Calu3 (cell line): ENCODE results near the gene PTOV1. TPM values are rescaled to one million over a fixed set of nuclear protein-coding genes. Genes with fewer than 3 reads are reported as not detected.
A peak's percentile ranks its signal among the peaks of the same experiment; 100 is the strongest.

ENCODE experiments used
- BruUV-seq: library from RNA; stranded (reverse); fragments of 400-500 nt; replicated peaks from 2 replicates; lab custom pipeline; 2021; lab: Mats Ljungman, UMichigan
- CTCF ChIA-PET: fragments of 300-600 bp; sonication (Branson Sonifier 250); formaldehyde crosslinking; loops from one replicate; lab custom pipeline; 2022; ENCODE audit warnings: antibody characterized with exemption; lab: Charles Lee
- DNase-seq: peaks from one replicate; pipeline ENCODE4 v3.0.0; 2022
- H3K27ac Mint-ChIP-seq: one replicate; pipeline ENCODE4 v1.8.0; 2022; ENCODE audit warnings: mixed read lengths; ENCODE audit not compliant: unreplicated experiment
- H3K27me3 Mint-ChIP-seq: one replicate; pipeline ENCODE4 v1.8.0; 2022; ENCODE audit warnings: mixed read lengths; ENCODE audit not compliant: unreplicated experiment
- H3K36me3 Mint-ChIP-seq: one replicate; pipeline ENCODE4 v1.8.0; 2022; ENCODE audit warnings: mild to moderate bottlenecking, moderate library complexity, mixed read lengths; ENCODE audit not compliant: insufficient read depth, unreplicated experiment
- H3K4me1 Mint-ChIP-seq: one replicate; pipeline ENCODE4 v1.8.0; 2022; ENCODE audit warnings: mild to moderate bottlenecking, low read depth, mixed read lengths; ENCODE audit not compliant: unreplicated experiment
- H3K4me3 Mint-ChIP-seq: one replicate; pipeline ENCODE4 v1.8.0; 2022; ENCODE audit warnings: mild to moderate bottlenecking, low read depth, moderate library complexity, mixed read lengths; ENCODE audit not compliant: unreplicated experiment
- H3K9me3 Mint-ChIP-seq: one replicate; pipeline ENCODE4 v1.8.0; 2022; ENCODE audit warnings: low read depth, mixed read lengths; ENCODE audit not compliant: unreplicated experiment
- intact Hi-C: fragments of 100-400 bp; cut with micrococcal nuclease; formaldehyde crosslinking; loops from one replicate; pipeline ENCODE4 v1.10.0; 2022; ENCODE audit not compliant: unreplicated experiment
- total RNA-seq: library from RNA; stranded (reverse); gene quantifications from 2 replicates; pipeline ENCODE4 v1.2.3, GENCODE V29; 2022
- TF ChIP-seq, protein P1 (sequence below): fragments of 200-600 bp; IDR thresholded peaks from one replicate; pipeline ENCODE4 v1.8.0; 2022; ENCODE audit warnings: antibody characterized with exemption; ENCODE audit not compliant: unreplicated experiment

Gene PTOV1
- total RNA-seq, 1 experiment from 2014 or later: 256 TPM

DNA sequence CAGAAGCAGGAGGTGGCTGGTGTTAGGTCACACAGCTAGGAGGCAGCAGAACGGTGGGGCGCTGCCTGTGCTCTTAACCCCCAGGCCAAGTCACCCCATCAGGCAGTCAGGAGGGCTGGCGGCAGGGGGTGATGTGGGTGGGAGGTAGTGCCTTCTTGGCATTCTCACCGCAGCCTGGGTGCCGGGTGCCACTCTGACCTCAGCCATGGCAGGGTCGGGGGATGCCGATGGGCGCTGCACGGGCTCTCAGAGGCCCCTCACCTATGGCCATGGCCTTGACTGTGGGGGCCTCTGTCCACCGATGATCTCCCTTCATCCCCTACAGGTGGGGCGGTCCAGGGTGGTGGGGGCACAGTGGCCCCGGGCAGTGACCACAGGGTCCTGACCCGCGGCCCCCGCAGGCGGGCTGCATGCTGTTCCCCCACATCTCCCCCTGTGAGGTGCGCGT is 5.6 kb downstream of the PTOV1 start:
- CTCF ChIA-PET: no interaction called here
- DNase-seq: no peak
- H3K9me3 Mint-ChIP-seq: no peaks in the 10 kb centered on the region
- intact Hi-C loops: no loop called here
- H3K4me1 Mint-ChIP-seq: peaks cover 11% of the 10 kb centered on the region
- H3K27me3 Mint-ChIP-seq: no peaks in the 10 kb centered on the region
- no peak overlapping the region for H3K4me3 Mint-ChIP-seq
- TF ChIP-seq, protein P1, sequence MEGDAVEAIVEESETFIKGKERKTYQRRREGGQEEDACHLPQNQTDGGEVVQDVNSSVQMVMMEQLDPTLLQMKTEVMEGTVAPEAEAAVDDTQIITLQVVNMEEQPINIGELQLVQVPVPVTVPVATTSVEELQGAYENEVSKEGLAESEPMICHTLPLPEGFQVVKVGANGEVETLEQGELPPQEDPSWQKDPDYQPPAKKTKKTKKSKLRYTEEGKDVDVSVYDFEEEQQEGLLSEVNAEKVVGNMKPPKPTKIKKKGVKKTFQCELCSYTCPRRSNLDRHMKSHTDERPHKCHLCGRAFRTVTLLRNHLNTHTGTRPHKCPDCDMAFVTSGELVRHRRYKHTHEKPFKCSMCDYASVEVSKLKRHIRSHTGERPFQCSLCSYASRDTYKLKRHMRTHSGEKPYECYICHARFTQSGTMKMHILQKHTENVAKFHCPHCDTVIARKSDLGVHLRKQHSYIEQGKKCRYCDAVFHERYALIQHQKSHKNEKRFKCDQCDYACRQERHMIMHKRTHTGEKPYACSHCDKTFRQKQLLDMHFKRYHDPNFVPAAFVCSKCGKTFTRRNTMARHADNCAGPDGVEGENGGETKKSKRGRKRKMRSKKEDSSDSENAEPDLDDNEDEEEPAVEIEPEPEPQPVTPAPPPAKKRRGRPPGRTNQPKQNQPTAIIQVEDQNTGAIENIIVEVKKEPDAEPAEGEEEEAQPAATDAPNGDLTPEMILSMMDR: no peak
- H3K27ac Mint-ChIP-seq: peak overlapping the region; percentile 82
- H3K36me3 Mint-ChIP-seq: peaks cover 97% of the 10 kb centered on the region
- no TSS peak for BruUV-seq

DNA sequence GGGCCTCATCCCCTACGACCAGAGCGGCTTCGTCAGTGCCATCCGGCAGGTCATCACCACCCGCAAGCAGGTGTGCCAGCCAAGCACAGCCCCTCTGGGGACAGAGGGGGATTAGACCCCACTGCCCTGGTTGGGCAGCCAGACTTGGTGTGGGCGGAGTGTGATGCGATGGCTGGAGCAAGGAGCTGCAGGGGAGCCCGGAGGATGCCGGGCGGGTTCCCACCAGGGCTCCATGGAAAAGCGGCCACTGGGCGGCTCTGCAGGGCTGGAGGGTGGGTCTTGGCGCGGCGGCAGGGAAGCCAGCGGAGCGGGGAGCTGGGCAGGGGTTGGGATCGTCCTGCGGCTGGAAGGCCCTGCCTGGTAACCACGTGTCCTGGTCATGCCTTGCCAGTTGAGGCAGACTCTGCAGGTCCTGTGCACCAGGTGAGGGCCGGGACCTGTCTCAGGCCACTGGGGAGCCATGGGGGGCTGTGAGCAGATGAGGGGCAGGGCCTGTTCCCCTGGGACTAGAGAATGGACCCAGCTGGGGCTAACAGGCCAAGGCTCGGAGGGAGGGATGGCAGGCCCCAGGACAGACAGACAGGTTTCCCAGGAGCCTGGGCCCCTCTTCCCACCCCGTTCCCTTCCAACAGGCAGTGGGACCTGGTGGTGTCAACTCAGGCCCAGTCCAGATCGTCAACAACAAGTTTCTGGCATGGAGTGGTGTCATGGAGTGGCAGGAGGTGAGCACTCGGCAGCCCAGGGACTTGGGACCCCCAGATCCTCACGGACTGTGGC is 6.3 kb downstream of the PTOV1 start:
- TF ChIP-seq, protein P1: no peak
- H3K4me3 Mint-ChIP-seq: no peak overlapping the region
- CTCF ChIA-PET: no interaction called here
- peak; percentile 22 for DNase-seq
- H3K4me1 Mint-ChIP-seq: peaks cover 7% of the 10 kb centered on the region
- no peaks in the 10 kb centered on the region for H3K27me3 Mint-ChIP-seq
- intact Hi-C loops: no loop called here
- peak overlapping the region; percentile 82 for H3K27ac Mint-ChIP-seq
- no peaks in the 10 kb centered on the region for H3K9me3 Mint-ChIP-seq
- no TSS peak for BruUV-seq
- peaks cover 95% of the 10 kb centered on the region for H3K36me3 Mint-ChIP-seq

DNA sequence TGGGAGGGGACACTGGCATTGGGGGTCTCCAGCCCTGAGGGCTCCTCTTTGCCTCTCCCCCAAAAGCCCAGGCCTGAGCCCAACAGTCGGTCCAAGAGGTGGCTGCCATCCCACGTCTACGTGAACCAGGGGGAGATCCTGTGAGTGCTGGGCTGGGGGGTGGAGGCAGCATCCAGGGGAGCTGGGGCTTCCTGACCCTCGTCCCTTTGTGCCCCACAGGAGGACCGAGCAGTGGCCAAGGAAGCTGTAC is 6.8 kb downstream of the PTOV1 start:
- intact Hi-C loops: no loop called here
- no TSS peak for BruUV-seq
- CTCF ChIA-PET: no interaction called here
- no peaks in the 10 kb centered on the region for H3K9me3 Mint-ChIP-seq
- H3K27ac Mint-ChIP-seq: peak overlapping the region; percentile 82
- no peaks in the 10 kb centered on the region for H3K27me3 Mint-ChIP-seq
- peaks cover 90% of the 10 kb centered on the region for H3K36me3 Mint-ChIP-seq
- H3K4me3 Mint-ChIP-seq: peak overlapping the region; percentile 19
- TF ChIP-seq, protein P1: no peak
- H3K4me1 Mint-ChIP-seq: peaks cover 2% of the 10 kb centered on the region
- no peak for DNase-seq

DNA sequence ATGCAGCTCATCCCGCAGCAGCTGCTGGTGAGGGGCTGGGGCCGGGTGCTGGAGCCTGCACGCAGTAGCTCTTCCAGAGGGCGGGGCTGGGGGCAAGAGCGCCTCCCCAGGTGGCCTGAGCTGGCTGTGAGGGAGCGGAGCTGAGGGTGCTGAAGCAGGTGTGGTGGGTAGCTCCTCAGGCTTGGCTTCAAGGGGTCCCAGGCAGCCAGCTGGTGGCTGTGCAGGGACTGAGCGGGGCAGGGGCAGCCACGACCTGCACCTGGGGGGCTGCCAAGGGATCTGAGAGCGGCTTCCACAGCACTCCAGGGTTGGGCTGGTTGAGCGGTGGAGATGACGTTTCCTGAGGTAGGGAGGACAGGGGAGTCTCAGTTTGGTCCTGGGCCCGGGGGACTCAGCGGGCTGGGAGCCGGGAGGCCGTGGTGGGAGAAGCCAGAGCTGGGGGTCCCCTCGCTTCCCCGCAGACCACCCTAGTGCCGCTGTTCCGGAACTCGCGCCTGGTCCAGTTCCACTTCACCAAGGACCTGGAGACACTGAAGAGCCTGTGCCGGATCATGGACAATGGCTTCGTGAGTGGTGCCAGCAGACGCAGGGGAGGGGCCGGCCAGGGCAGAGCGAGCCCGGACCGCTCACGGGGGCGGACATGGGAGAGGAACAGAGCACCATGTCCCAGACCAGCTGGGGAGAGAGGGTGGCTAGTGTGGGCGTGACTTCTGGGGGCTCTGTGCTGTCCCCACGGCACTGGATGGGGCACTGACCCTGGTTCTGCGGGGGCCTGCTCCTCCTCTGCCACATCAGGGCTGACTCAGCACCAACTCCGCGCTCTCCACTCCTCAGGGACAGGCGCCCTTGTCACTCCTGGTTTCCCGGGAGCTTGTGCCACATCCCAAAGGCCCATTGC is 7.4 kb downstream of the PTOV1 start:
- no peaks in the 10 kb centered on the region for H3K27me3 Mint-ChIP-seq
- TF ChIP-seq, protein P1: no peak
- no TSS peak for BruUV-seq
- H3K36me3 Mint-ChIP-seq: peaks cover 87% of the 10 kb centered on the region
- H3K4me1 Mint-ChIP-seq: peaks cover 4% of the 10 kb centered on the region
- intact Hi-C loops: no loop called here
- no peaks in the 10 kb centered on the region for H3K9me3 Mint-ChIP-seq
- peak overlapping the region; percentile 19 for H3K4me3 Mint-ChIP-seq
- peak; percentile 28 for DNase-seq
- peak overlapping the region; percentile 82 for H3K27ac Mint-ChIP-seq
- CTCF ChIA-PET: interaction anchor here (0.7 to 1.7 kb wide), 2 partner anchors 11 to 170 kb away, joined by 3 to 4 read pairs; no protein-coding TSS in a partner anchor
